ENCODE measurements around the gene EPS8L2. TPM values are rescaled to one million over a fixed set of nuclear protein-coding genes. Genes with fewer than 3 reads are reported as not detected.

Gene EPS8L2
- total and polyA plus RNA-seq, 2 of the 13 experiments (the other 11 are each of a cell fraction or from before 2014, with no cell fraction given): 89.3 to 416 TPM

DNA sequence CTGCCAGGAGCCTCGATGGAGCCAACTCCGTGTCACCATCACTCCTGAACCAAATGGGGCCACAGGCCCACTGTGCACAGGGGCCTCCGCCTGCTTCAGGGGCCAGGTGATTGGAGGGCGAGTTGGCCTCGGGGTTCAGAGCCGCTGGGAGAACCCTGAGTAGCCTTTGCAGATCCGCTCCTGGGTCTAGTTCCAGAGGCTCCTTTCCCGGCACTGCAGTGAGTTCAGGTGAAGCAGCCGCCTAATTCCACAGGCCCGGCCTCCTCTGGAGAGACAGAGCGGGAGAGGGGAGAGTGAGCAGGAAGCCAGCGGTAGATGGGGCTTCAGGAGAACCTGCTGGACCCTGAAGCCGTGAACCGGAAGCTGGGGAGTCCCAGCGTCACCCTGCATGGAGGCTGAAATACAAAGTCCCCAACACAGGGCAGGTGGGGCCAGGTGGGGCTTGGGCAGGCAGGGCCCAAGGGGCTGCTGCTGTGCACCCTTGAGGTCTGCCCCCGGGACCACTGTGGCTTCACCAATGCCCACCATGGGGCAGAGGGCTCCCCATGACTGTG, 46.4 kb upstream of the EPS8L2 start (continued):
- TF ChIP-seq, protein P1, sequence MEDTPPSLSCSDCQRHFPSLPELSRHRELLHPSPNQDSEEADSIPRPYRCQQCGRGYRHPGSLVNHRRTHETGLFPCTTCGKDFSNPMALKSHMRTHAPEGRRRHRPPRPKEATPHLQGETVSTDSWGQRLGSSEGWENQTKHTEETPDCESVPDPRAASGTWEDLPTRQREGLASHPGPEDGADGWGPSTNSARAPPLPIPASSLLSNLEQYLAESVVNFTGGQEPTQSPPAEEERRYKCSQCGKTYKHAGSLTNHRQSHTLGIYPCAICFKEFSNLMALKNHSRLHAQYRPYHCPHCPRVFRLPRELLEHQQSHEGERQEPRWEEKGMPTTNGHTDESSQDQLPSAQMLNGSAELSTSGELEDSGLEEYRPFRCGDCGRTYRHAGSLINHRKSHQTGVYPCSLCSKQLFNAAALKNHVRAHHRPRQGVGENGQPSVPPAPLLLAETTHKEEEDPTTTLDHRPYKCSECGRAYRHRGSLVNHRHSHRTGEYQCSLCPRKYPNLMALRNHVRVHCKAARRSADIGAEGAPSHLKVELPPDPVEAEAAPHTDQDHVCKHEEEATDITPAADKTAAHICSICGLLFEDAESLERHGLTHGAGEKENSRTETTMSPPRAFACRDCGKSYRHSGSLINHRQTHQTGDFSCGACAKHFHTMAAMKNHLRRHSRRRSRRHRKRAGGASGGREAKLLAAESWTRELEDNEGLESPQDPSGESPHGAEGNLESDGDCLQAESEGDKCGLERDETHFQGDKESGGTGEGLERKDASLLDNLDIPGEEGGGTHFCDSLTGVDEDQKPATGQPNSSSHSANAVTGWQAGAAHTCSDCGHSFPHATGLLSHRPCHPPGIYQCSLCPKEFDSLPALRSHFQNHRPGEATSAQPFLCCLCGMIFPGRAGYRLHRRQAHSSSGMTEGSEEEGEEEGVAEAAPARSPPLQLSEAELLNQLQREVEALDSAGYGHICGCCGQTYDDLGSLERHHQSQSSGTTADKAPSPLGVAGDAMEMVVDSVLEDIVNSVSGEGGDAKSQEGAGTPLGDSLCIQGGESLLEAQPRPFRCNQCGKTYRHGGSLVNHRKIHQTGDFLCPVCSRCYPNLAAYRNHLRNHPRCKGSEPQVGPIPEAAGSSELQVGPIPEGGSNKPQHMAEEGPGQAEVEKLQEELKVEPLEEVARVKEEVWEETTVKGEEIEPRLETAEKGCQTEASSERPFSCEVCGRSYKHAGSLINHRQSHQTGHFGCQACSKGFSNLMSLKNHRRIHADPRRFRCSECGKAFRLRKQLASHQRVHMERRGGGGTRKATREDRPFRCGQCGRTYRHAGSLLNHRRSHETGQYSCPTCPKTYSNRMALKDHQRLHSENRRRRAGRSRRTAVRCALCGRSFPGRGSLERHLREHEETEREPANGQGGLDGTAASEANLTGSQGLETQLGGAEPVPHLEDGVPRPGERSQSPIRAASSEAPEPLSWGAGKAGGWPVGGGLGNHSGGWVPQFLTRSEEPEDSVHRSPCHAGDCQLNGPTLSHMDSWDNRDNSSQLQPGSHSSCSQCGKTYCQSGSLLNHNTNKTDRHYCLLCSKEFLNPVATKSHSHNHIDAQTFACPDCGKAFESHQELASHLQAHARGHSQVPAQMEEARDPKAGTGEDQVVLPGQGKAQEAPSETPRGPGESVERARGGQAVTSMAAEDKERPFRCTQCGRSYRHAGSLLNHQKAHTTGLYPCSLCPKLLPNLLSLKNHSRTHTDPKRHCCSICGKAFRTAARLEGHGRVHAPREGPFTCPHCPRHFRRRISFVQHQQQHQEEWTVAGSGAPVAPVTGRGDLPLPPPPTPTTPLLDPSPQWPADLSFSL (CRISPR knock-in tag; IDR thresholded peaks at IDR 0.05): no peak
- no peak for TF ChIP-seq ZNF260 (CRISPR knock-in tag; IDR thresholded peaks at IDR 0.05; ENCODE audit: borderline replicate concordance, low read depth)
- TF ChIP-seq ZNF235 (CRISPR knock-in tag; IDR thresholded peaks at IDR 0.05; ENCODE audit: borderline replicate concordance): no peak
- TF ChIP-seq, protein P2, sequence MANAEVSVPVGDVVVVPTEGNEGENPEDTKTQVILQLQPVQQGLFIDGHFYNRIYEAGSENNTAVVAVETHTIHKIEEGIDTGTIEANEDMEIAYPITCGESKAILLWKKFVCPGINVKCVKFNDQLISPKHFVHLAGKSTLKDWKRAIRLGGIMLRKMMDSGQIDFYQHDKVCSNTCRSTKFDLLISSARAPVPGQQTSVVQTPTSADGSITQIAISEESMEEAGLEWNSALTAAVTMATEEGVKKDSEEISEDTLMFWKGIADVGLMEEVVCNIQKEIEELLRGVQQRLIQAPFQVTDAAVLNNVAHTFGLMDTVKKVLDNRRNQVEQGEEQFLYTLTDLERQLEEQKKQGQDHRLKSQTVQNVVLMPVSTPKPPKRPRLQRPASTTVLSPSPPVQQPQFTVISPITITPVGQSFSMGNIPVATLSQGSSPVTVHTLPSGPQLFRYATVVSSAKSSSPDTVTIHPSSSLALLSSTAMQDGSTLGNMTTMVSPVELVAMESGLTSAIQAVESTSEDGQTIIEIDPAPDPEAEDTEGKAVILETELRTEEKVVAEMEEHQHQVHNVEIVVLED (CRISPR knock-in tag; IDR thresholded peaks at IDR 0.05; ENCODE audit: borderline replicate concordance): no peak
- no peak for TF ChIP-seq KAT2B (IDR thresholded peaks at IDR 0.05; ENCODE audit: borderline replicate concordance, low read depth, low read length)
- TF ChIP-seq ELF1 (CRISPR knock-in tag; IDR thresholded peaks at IDR 0.05): no peak
- no peak for TF ChIP-seq TARDBP (CRISPR knock-in tag; IDR thresholded peaks at IDR 0.05)
- no peak for TF ChIP-seq NRL (CRISPR knock-in tag; IDR thresholded peaks at IDR 0.05; ENCODE audit: borderline replicate concordance)
- TF ChIP-seq ZNF143 (CRISPR knock-in tag; IDR thresholded peaks at IDR 0.05): no peak
- TF ChIP-seq ZNF619 (CRISPR knock-in tag; IDR thresholded peaks at IDR 0.05): no peak
- TF ChIP-seq ATAD3A (CRISPR knock-in tag; IDR thresholded peaks at IDR 0.05): no peak
- no peak for TF ChIP-seq CEBPB (IDR thresholded peaks at IDR 0.05; ENCODE audit: borderline replicate concordance, low read depth, low read length)
- no peak for TF ChIP-seq ZNF644 (CRISPR knock-in tag; IDR thresholded peaks at IDR 0.05; ENCODE audit: low read depth)
- TF ChIP-seq ZNF251 (CRISPR knock-in tag; IDR thresholded peaks at IDR 0.05): no peak

Data from HepG2 (cell line).